Stimulated activated effector memory CD8-positive, alpha-beta T cell treated with anti-CD3 and anti-CD28 coated beads, Interleukin-12 subunit alpha, Interleukin-12 subunit beta, amount 100 ng/mL, for 72 hours (primary cell): ENCODE data around the gene THRA.

Source experiments
- ATAC-seq: fragments of 150-1000 bp; cut with Tn5 transposase; 2 replicates; pipeline ENCODE4 v1.10.0; 2021
- DNase-seq, 2 donors: peaks; one replicate each; pipeline ENCODE4 v3.0.0; 2021 to 2022; ENCODE audit warnings: low spot score in 2 of 2
- H3K27ac Mint-ChIP-seq: one replicate; pipeline ENCODE4 v1.8.0; 2022; ENCODE audit warnings: mild to moderate bottlenecking, mixed read lengths
- H3K36me3 Mint-ChIP-seq: one replicate; pipeline ENCODE4 v1.8.0; 2022; ENCODE audit warnings: mild to moderate bottlenecking, mixed read lengths
- H3K4me1 Mint-ChIP-seq: one replicate; pipeline ENCODE4 v1.8.0; 2022; ENCODE audit warnings: mixed read lengths
- H3K4me3 Mint-ChIP-seq: one replicate; pipeline ENCODE4 v1.8.0; 2022; ENCODE audit warnings: mild to moderate bottlenecking, mixed read lengths
- H3K9me3 Mint-ChIP-seq: one replicate; pipeline ENCODE4 v1.8.0; 2022; ENCODE audit warnings: mixed read lengths

The THRA gene

GRCh38 chr17:40056379-40057015, 6.3 kb upstream of the THRA start:
- DNase-seq (no peak), ATAC-seq (no peak)
- H3K4me1 Mint-ChIP-seq = peaks cover 24% of the 10 kb centered on the region

GRCh38 chr17:40058186-40058784, 4.5 kb upstream of the THRA start:
- Mint-ChIP-seq H3K4me3 (no peak overlapping the region), H3K36me3 (peaks cover 11% of the 10 kb centered on the region), H3K4me1 (peaks cover 29% of the 10 kb centered on the region), H3K27ac (no peak overlapping the region), H3K9me3 (no peaks in the 10 kb centered on the region)
- ATAC-seq (no peak), DNase-seq (no peak)

More at GRCh38 chr17:40056379-40057015, 6.3 kb upstream of the THRA start:
- peak overlapping the region; percentile 20 for H3K27ac Mint-ChIP-seq
- H3K36me3 Mint-ChIP-seq = peaks cover 28% of the 10 kb centered on the region
- no peaks in the 10 kb centered on the region for H3K9me3 Mint-ChIP-seq
- no peak overlapping the region for H3K4me3 Mint-ChIP-seq

GRCh38 chr17:40058865-40059264, 3.9 kb upstream of the THRA start:
- no peak for ATAC-seq
- no peak for DNase-seq
- Mint-ChIP-seq H3K4me3 (no peak overlapping the region), H3K9me3 (no peaks in the 10 kb centered on the region), H3K4me1 (peaks cover 31% of the 10 kb centered on the region), H3K36me3 (peaks cover 6% of the 10 kb centered on the region), H3K27ac (peak overlapping the region; percentile 61)

GRCh38 chr17:40059729-40060475, 2.9 kb upstream of the THRA start:
- H3K4me1 Mint-ChIP-seq = peaks cover 32% of the 10 kb centered on the region
- ATAC-seq = no peak
- no peak overlapping the region for H3K4me3 Mint-ChIP-seq
- no peaks in the 10 kb centered on the region for H3K9me3 Mint-ChIP-seq
- DNase-seq = no peak
- H3K27ac Mint-ChIP-seq = peak overlapping the region; percentile 61
- H3K36me3 Mint-ChIP-seq = no peaks in the 10 kb centered on the region

GRCh38 chr17:40060887-40061608, 1.7 kb upstream of the THRA start:
- ATAC-seq (no peak), DNase-seq (no peak)
- Mint-ChIP-seq H3K36me3 (no peaks in the 10 kb centered on the region), H3K4me3 (peak overlapping the region; percentile 82), H3K9me3 (no peaks in the 10 kb centered on the region), H3K4me1 (peaks cover 36% of the 10 kb centered on the region), H3K27ac (peak overlapping the region; percentile 85)

- no peaks in the 10 kb centered on the region for H3K9me3 Mint-ChIP-seq
- peak overlapping the region; percentile 82 for H3K4me3 Mint-ChIP-seq
- peaks cover 39% of the 10 kb centered on the region for H3K4me1 Mint-ChIP-seq
- peak overlapping the region; percentile 85 for H3K27ac Mint-ChIP-seq
- H3K36me3 Mint-ChIP-seq = no peaks in the 10 kb centered on the region
- no peak for ATAC-seq
- DNase-seq = no peak
These were observed 1.1 kb upstream of the THRA start for GRCh38 chr17:40061609-40062038.

GRCh38 chr17:40063187-40063771, 514 bp downstream of the THRA start:
- Mint-ChIP-seq H3K4me3 (peak overlapping the region; percentile 82), H3K4me1 (peaks cover 54% of the 10 kb centered on the region), H3K27ac (peak overlapping the region; percentile 95), H3K9me3 (no peaks in the 10 kb centered on the region), H3K36me3 (no peaks in the 10 kb centered on the region)
- peak; percentile 35 for ATAC-seq
- no peak for DNase-seq

GRCh38 chr17:40063901-40064531, 1.3 kb downstream of the THRA start:
- no peak for DNase-seq
- ATAC-seq = peak; percentile 48
- H3K4me1 Mint-ChIP-seq = peaks cover 62% of the 10 kb centered on the region
- no peaks in the 10 kb centered on the region for H3K9me3 Mint-ChIP-seq
- H3K4me3 Mint-ChIP-seq = peak overlapping the region; percentile 82
- H3K36me3 Mint-ChIP-seq = peaks cover 3% of the 10 kb centered on the region
- H3K27ac Mint-ChIP-seq = peak overlapping the region; percentile 95

GRCh38 chr17:40064971-40065768, 2.4 kb downstream of the THRA start:
- peak overlapping the region; percentile 95 for H3K27ac Mint-ChIP-seq
- H3K36me3 Mint-ChIP-seq = peaks cover 10% of the 10 kb centered on the region
- ATAC-seq (no peak), DNase-seq (no peak)
- peaks cover 73% of the 10 kb centered on the region for H3K4me1 Mint-ChIP-seq
- peak overlapping the region; percentile 82 for H3K4me3 Mint-ChIP-seq
- H3K9me3 Mint-ChIP-seq = no peaks in the 10 kb centered on the region

GRCh38 chr17:40065769-40066510, 3.2 kb downstream of the THRA start:
- H3K27ac Mint-ChIP-seq = peak overlapping the region; percentile 95
- peaks cover 81% of the 10 kb centered on the region for H3K4me1 Mint-ChIP-seq
- H3K36me3 Mint-ChIP-seq = peaks cover 10% of the 10 kb centered on the region

GRCh38 chr17:40067710-40068109, 4.9 kb downstream of the THRA start:
- H3K4me3 Mint-ChIP-seq = peak overlapping the region; percentile 83
- peaks cover 82% of the 10 kb centered on the region for H3K4me1 Mint-ChIP-seq
- peak overlapping the region; percentile 95 for H3K27ac Mint-ChIP-seq
- ATAC-seq (no peak), DNase-seq (no peak)
- peaks cover 10% of the 10 kb centered on the region for H3K36me3 Mint-ChIP-seq
- H3K9me3 Mint-ChIP-seq = no peaks in the 10 kb centered on the region

More at GRCh38 chr17:40065769-40066510, 3.2 kb downstream of the THRA start:
- ATAC-seq = no peak
- no peak for DNase-seq
- Mint-ChIP-seq H3K4me3 (peak overlapping the region; percentile 82), H3K9me3 (no peaks in the 10 kb centered on the region)

GRCh38 chr17:40068129-40068581, 5.4 kb downstream of the THRA start:
- ATAC-seq (no peak), DNase-seq (no peak)
- peaks cover 85% of the 10 kb centered on the region for H3K4me1 Mint-ChIP-seq
- no peaks in the 10 kb centered on the region for H3K9me3 Mint-ChIP-seq
- H3K4me3 Mint-ChIP-seq = peak overlapping the region; percentile 83
- H3K27ac Mint-ChIP-seq = peak overlapping the region; percentile 95
- H3K36me3 Mint-ChIP-seq = peaks cover 10% of the 10 kb centered on the region

GRCh38 chr17:40068584-40068916, 5.8 kb downstream of the THRA start:
- DNase-seq = no peak
- H3K27ac Mint-ChIP-seq = peak overlapping the region; percentile 95
- H3K36me3 Mint-ChIP-seq = peaks cover 10% of the 10 kb centered on the region
- H3K4me3 Mint-ChIP-seq = peak overlapping the region; percentile 83
- no peaks in the 10 kb centered on the region for H3K9me3 Mint-ChIP-seq
- peak; percentile 1 for ATAC-seq
- peaks cover 85% of the 10 kb centered on the region for H3K4me1 Mint-ChIP-seq
